HG03432 (cell line): ENCODE data around the gene ELMO1.
A peak's percentile ranks its signal among the peaks of the same experiment; 100 is the strongest.

Experiments used
- ATAC-seq: cut with Tn5 transposase; IDR thresholded peaks from one replicate; pipeline ENCODE4 v1.9.1; 2021; ENCODE audit warnings: mild to moderate bottlenecking, moderate library complexity; ENCODE audit not compliant: unreplicated experiment

Gene ELMO1

DNA sequence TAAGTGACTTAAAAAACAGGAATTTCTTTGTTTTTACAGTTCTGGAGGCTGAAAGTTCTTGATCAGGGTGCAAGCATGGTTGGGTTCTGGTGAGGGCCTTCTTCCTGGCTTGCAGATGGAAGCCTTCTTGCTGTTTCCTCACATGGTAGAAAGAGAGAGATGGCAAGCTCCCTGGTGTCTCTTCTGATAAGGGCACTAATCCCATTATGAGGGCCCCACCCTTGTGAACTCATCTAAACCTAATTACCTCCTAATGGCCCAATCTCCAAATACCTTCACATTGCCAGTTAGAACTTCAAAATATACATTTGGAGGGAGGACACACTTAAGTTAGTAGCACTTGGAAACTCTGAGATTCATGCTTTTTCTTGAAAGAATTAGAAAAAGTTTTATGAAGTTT is 410.0 kb downstream of the ELMO1 start:
- no peak for ATAC-seq

DNA sequence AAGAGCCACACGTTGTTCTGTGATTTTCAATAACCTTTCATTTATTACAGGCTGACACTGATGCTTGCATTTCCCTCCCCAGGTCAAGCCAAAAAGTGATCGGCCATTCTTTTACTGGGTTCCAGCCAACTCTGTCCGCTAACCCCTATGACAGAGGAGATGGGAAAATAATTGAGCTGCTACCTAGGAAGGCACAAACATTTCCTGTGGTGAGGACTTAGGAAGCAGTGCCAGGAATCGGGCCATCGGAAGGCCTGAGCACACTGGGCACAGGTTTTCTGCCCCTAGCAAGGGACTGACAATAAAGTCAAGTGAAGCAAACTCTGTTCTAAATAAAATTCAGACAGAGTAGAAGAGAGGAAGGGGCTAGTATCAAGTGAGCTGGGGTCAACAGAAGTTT is 411.4 kb downstream of the ELMO1 start:
- no peak for ATAC-seq

DNA sequence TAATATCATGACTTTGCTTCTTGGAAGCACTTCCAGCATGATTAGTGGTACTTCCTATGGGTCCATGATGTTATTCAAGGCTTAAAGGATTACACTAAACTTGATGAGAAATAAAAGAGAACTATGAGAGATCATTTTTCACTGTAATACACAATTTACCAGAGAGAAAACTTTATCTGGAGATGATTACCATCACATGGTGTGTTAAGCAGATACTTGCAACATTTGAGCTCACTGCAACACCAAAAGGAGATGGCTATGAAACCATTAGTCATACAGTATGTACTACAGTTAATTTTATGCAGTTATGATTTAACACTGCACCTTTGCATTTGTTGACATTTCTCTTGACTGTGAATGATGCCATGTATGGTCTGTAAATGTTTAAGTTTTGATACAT is 413.0 kb downstream of the ELMO1 start:
- ATAC-seq, result no peak

DNA sequence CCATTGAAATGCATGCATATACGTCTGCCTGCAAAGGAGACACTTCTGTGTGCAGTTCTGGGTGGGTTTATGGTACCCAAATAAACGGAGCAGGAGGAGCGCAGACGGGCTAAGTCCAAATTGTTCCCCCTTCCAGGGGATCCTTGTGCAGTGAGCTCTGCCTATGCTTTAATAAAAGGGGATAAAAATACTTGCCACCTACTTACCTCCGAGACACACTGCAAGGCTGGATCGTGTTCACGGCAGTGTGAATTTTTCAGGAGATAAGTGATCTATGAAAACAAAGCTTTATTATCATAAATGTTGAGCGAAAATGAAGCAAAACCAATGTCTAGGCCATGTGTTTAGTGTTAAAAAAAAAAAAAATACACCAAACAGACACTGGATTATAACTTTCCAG is 415.5 kb downstream of the ELMO1 start:
- ATAC-seq, result no peak

DNA sequence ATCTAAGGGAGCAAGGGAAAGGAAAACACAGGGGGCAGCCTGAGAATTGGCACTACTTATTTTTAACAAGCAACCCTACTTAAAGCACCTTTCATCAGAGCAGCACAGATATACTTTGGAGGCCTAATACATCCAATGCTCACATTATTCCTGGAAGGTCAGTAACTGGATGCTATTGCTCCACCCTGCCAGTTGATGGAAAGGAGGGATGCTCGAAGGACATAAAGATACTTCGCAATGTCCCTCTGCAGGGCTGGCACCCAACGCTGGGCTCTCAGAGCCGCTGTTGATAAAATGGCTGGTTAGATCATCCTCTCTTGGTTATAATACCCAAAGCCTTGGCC is 416.4 kb downstream of the ELMO1 start:
- ATAC-seq, result no peak

DNA sequence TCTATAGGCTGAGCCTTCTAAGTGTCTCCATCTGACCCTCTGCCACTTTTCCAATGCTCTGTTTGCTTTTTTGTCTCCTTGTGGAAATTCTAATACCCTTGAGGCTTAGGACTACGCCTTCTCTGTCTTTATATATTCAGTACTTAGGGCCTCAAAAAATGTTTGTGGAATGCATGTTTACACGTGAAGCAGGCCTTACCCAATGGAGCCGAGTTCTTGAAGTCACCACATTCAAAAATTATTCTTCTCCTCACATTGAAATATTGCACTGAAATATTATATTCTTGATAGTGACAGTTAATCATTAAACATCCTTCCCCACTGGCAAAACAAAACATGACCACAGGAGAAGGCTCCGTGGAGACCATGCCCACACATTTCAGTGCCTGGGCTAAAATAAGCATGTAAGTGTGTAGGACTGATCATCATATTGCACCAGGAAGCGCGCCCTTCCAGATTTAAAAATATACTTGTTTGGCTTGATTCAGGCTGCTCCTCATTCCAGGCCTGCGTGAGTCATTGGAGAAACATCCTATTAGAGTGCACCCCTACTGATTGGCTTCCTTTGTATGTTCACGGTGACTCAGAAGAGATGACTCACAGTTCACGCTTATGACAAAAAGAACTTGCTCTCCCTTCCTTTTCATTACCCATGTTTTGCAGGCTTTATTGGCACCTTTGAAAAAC is 416.9 kb downstream of the ELMO1 start:
- ATAC-seq, result no peak

DNA sequence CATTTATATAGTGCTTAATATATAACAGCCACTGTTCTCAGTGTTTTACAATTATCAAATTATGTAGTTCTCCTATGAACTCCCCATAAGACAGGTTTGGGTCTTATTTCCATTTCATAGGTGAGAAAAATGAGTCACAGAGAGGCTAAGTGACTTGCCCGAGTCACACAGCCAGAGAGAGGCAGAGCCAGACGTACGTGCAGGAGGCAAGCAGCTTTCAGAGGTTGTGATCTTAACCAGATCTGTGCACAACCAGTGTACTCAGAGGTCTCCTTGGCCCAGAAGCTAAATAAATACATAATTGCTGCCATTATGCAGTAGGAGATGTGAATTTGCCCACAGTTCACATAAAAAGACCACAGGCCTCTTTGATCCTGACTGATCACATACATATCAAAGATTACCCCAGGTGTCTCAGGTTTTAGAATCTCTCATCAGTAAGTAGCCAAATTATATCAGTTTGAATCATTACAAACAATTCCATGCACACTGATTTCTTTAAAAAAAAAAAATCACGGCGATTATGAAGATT is 419.7 kb downstream of the ELMO1 start:
- no peak for ATAC-seq

DNA sequence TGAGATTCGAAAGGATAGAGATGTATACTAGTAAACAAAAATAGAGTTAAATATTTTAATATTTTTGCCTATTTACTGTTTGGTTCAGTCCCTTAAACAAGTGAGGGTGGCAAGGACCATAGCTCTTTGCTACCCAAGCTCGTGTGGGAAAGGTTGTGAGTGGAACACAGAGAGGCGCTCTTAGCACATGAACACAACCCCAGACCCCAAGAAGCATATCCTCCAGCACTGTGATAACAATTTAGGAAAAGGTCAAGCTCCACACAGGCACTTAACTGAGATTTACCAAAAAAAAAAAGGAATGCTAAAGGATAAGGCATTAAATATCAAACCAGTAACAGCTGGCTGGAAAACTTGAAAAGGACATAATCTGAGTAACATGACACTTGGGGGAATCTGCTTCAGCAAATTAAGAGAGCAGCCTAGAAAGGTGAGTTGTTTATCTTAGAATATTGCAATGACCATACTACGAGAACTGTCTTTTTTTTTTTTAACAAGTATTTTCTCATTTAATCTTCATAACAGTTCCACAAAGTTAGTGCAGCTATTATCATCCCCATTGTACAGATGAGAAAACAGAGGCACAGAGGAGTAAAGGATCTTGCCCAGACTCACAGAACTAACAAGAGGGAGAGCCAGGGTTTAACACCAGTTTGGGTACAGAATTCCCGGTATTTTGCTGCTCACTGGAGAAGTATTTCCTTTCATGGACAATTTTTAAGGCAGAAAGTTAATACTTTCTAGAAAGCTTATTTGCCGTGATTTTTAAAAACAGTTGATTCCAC is 420.9 kb downstream of the ELMO1 start:
- ATAC-seq, result no peak

DNA sequence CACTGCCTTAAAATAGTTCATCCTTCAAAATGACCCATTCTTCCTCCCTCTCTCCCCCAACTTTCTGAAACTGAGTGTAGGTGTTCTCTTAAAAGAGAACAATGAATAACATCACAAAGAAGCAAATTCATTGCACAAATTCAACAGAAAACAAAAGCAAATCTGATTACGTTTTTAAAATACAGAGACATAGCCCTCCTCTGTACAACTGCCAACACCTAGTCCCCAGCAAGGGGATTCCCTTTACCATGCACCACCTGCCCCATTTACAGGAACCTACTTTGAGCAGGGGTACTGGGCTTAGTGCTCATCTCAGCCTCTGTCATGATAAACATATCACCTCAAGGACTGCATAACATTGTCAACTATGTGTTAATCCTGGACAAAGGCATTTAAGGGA is 421.6 kb downstream of the ELMO1 start:
- no peak for ATAC-seq

DNA sequence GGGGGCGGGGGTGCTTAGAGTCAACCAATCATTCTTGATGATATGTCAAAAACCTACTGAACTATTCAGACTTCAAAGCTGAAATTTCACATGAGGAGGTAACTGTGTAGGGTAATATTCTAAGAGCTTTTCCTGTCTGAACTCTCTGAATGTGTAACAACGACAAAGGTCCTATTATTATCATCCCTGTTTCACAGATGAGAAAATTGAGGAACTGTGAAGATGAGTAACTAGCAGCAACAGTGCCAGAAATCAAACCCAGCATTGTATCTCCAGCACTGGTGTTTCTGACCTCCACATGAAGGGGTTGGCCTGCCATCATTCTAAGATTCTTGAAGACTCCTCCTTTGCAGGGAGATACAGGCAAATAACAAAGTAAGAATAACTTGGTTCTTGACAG is 429.7 kb downstream of the ELMO1 start:
- ATAC-seq, result peak; percentile 46

DNA sequence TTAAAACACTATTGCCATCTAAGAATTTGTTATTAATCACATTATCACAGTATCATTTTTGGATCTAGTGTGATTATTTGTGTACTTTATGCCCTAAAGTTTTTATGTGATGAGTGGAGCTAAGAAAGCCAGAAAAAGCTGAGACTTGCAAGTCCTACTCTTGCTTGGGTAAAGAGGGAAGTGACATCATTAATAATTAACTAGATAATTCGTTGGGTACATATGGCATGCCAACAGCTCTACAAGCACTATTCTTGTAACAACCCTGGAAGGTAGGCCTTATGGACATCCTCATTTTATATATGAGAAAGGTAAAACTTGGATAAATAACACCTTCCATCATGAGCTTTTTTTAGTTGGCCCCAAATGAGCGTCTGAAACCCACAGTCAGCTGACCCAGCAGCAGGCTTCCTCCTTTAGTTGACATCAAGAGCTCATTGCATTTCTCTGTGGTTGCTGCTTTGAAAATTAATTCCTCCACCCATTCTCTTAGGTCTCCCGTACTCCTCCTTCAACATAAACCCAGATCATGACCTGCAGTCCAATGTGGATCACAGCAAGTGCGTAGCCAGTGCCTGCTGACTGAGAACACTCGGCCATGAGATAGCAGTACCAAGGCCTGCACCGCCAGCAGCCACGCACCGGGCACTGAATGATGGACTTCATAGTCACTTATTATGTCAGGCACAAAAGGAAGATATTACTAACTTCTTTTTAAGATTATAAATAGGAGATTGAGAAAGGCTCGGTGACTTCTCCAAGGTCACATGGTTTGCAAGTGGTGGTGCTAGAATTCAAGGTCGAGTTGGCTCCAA is 432.4 kb downstream of the ELMO1 start:
- ATAC-seq, result no peak

DNA sequence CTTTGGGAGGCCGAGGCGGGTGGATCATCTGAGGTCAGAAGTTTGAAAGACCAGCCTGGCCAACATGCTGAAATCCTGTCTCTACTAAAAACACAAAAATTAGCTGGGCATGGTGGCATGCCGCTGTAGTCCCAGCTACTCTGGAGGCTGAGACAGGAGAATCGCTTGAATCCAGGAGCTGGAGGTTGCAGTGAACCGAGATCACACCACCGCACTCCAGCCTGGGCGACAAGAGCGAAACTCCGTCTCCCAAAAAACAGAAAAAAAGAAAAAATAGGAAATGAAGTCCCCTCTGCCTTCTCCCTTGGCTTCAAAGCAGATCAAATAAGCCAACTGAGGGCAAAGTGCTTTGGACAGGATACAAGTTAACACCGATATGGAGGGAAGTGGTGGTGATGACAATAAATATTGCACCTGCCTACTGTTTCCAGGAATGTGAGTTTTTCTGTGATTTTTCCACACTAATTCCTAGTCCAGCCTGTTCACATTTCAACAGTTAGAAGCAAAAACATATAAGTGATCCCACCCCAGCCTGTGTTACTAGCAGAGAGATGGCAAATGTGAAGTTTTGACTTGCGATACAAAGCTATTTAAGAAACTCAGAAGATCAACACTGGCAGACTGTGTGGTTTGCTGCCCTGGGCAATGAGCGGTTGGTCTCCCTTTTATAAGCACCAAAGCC is 433.2 kb downstream of the ELMO1 start:
- no peak for ATAC-seq

DNA sequence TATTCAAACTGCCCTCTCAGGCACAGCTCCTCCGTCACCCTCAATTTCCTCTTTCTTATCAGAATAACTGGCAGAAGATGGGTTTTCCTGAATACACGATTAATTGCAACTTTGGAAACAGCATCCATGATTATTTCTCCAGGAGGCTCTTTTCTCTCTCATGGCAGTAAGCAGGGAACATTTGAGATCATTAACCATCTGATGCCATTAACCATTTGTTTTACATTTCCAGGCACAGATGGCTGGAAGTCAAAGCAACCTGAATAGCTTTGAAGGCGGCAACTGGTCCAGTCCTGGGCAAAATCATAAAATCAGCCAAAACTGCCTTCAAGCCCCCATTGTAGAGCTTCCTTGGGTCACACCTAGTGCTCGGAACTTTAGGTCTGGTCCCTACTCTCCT is 434.9 kb downstream of the ELMO1 start:
- ATAC-seq, result no peak

DNA sequence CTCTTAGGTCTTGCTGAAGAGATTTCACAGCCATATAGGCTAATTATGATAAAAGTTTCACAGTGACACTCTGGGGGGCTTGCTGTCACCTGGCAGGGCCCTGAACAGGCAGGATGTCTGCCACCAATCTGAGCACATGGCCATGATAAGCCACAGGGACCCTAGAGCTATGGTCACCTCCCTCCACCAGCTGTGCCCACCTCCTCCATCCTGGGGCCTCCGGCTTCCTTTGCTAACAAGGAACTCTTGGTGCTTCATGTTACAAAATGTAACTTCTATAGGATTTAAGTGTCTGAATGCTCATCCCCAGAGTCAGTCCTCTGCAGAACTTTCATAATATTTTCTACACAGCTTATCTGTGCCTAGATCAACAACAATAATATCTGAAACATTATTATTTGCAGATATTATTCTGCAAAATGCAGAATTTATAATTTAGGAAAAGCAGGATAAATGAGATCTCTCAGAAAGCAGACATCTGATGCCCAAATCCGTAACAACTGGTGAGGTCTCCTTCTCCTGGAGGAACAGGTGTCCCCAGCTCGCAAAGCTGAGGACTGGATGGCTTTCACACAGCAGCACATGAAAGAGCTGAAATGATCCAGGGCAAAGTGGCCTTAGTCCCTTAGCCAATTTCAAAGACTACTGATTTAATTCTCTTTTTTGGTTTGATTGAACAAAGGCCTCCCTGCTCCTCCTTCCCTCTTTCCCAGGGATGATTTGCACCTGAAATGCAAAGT is 437.3 kb downstream of the ELMO1 start:
- ATAC-seq, result no peak

DNA sequence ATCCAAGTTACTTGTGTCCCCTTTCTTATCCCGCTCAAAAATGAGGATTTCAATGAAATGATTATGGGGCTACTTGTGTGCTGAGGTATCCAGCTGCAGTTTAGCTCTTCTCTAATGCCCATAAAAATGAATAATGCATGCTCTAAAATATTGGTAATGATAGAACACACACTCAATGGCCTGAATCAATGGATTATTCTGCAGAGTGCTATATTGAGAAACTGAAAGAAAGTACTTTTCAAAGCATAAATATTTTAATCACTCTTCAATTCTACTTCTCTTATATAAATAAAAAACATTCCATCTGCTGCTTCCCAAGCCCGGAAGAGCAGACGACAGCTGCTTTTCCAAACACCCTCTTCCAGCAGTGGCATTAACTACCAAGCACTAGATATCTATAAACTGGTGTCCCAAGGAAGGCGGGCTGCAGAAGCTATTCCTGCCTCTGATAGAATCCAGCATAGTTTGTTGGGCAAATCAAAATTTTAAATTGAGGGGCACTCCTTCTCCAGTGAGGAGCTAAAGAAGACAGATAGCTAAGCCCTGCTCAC is 439.5 kb downstream of the ELMO1 start:
- ATAC-seq, result no peak

DNA sequence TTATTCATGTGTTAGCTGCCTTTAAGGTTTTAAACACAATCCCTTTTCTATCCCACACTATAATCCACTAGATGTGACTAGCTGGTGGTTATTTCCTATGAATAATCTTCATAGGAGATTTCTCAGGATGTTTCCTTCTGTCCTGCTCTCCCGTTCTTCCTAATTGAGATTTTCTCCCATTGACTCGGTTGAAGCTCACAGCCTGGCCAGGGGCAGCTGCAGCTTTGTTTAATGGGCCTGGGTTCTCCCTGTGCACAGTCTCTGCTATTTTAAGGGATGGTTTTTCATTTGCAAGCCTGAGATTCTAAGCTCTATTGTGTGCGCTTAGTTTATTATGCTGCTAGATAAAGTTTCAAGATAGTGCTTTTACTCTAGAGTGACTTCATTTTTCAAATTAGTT is 441.0 kb downstream of the ELMO1 start:
- ATAC-seq, result no peak

DNA sequence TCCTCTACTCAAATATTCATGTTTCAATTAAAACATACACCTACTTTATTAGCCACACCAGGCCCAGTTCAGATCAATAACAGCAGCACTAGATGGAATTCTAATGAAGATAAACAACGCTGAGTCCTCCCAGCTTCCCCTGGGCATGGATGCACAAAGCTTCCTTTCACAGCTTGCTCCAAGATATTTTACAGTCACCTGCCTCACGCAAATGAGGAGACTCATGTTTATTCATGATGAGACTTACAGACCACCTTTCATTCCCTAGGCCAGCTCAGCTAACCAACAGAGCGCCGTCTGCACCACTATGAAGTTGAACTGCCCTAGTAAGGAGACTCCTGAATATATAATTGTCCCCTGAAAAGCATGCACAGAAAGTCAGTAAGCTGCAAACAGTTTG is 441.4 kb downstream of the ELMO1 start:
- no peak for ATAC-seq

DNA sequence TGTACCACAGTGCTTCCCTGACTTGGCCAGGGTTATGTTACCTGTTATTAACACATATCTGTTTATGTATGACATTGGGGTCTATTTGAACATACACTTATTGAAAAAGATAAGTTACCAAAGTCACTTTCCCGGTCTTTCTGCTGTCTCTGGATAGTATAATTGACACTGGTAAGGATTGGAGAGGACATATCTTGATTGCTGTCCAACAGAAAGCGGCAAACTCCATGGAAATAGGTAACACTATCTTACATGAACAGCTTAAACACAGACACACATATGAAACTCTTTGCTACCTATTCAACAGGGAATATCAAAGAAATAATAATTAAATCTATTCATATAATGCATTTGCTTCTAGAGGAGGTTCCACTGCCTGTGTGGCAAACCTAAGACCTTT is 441.9 kb downstream of the ELMO1 start:
- no peak for ATAC-seq

DNA sequence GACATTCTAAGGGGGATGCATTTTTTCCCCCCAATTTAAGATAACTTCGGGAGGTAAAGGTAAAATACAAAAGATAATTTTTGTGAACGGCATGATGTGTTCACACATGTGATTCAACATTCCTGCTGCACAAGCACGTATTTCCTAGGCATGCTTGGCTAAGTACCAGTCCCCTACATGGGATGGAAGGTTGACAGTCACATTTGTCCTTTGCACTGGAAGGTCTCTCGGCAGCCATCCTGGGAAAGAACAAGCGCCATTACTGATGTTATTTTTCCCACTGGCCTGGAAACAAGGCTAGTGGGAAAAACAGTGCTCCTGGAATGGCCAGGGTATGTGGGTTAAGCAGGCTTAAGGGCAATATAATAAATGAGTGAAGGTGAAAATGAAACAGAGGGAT is 448.2 kb downstream of the ELMO1 start:
- ATAC-seq, result no peak
